Thyroid gland (tissue), 4 donors: ENCODE data around the gene ALDH9A1. TPM values are rescaled to one million over a fixed set of nuclear protein-coding genes. Genes with fewer than 3 reads are reported as not detected.
"Not testable (repeated sequence)": the region's sequence is repeated elsewhere in the genome, so short reads cannot be mapped to it uniquely, and the experiment has no call there.

Experiments
- DNase-seq, 2 donors: peaks; one replicate each; pipeline ENCODE4 v3.0.0-alpha.2; 2019
- H3K27ac ChIP-seq, 3 donors: fragments of 200-600 bp; sonication (generic); 1 replicate in 2 of 3; 2 replicates in 1 of 3; pipeline ENCODE4 v1.5.1; 2016 to 2019; ENCODE audit warnings: mild to moderate bottlenecking in 1 of 3, moderate library complexity in 1 of 3
- H3K27me3 ChIP-seq: fragments of 200-600 bp; sonication (generic); one replicate; pipeline ENCODE4 v1.5.1; 2019
- H3K36me3 ChIP-seq, 2 donors: fragments of 200-600 bp; sonication (generic); one replicate each; pipeline ENCODE4 v1.5.1; 2016 to 2019
- H3K4me1 ChIP-seq, 2 donors: fragments of 200-600 bp; sonication (generic); one replicate each; pipeline ENCODE4 v1.5.1; 2017 to 2019
- H3K4me3 ChIP-seq, 3 donors: fragments of 200-600 bp; sonication (generic); replicated peaks in 1 of 3; 1 replicate in 2 of 3; 2 replicates in 1 of 3; pipeline ENCODE4 v1.5.1; 2016; ENCODE audit warnings: mild to moderate bottlenecking in 1 of 3
- H3K9me3 ChIP-seq: fragments of 200-600 bp; sonication (generic); one replicate; pipeline ENCODE4 v1.5.1; 2017
- POLR2A ChIP-seq, 2 donors: fragments of 450-650 bp; IDR thresholded peaks; one replicate each; pipeline ENCODE4 v1.6.1; 2017; ENCODE audit warnings: antibody characterized with exemption in 2 of 2, mild to moderate bottlenecking in 2 of 2, moderate library complexity in 1 of 2
- WGBS, 2 donors: methylation state at CpG; one replicate each; pipeline ENCODE4 v1.1.5; 2017; 5-methylcytosine and 5-hydroxymethylcytosine counted together
- intact Hi-C: fragments of 100-400 bp; cut with DNase I; formaldehyde crosslinking; loops from one replicate; pipeline ENCODE4 v1.15.1; 2023
- total RNA-seq, 4 donors: library from RNA; depleted of rRNA; stranded (reverse); fragments of >200 nt; gene quantifications; one replicate each; pipeline ENCODE4 v1.2.3, GENCODE V29; 2016
- TF ChIP-seq, protein P1 (sequence below), 6 experiments: fragments of 200-600 bp in 3 of 6; fragments of 450-650 bp in 3 of 6; sonication (generic) in 3 of 6; IDR thresholded peaks; one replicate each; pipeline ENCODE4 v1.5.1; 2016 to 2019; ENCODE audit warnings: antibody characterized with exemption in 6 of 6, mild to moderate bottlenecking in 2 of 6, inconsistent platforms in 1 of 6, moderate library complexity in 1 of 6

The ALDH9A1 gene
- total RNA-seq = 100 to 1,000 TPM in 3 of 4 donors, 10 to 100 TPM in 1; 99.7 to 348 (median 192) TPM

- WGBS, 2 donors = 1% methylated on average over 23 to 29 of the region's 65 CpGs
- no peaks in the 10 kb centered on the region for H3K9me3 ChIP-seq
- peak in 1 of 2 donors; percentile 93 for TF ChIP-seq POLR2A (IDR thresholded peaks at IDR 0.05)
- TF ChIP-seq, protein P1, sequence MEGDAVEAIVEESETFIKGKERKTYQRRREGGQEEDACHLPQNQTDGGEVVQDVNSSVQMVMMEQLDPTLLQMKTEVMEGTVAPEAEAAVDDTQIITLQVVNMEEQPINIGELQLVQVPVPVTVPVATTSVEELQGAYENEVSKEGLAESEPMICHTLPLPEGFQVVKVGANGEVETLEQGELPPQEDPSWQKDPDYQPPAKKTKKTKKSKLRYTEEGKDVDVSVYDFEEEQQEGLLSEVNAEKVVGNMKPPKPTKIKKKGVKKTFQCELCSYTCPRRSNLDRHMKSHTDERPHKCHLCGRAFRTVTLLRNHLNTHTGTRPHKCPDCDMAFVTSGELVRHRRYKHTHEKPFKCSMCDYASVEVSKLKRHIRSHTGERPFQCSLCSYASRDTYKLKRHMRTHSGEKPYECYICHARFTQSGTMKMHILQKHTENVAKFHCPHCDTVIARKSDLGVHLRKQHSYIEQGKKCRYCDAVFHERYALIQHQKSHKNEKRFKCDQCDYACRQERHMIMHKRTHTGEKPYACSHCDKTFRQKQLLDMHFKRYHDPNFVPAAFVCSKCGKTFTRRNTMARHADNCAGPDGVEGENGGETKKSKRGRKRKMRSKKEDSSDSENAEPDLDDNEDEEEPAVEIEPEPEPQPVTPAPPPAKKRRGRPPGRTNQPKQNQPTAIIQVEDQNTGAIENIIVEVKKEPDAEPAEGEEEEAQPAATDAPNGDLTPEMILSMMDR (IDR thresholded peaks at IDR 0.05) = peak in 3 of 6 experiments; percentile 6 to 32 (median 32)
- H3K27ac ChIP-seq = peak within 1 kb of the TSS; percentile 97 to 99 (median 97)
- H3K4me1 ChIP-seq = peaks cover 9 to 28% of the 10 kb centered on the region in 2 donors
- H3K27me3 ChIP-seq = no peaks in the 10 kb centered on the region
- peak; percentile 84 to 90 for DNase-seq
- intact Hi-C loops = no loop called here
- H3K36me3 ChIP-seq = no peaks in the 10 kb centered on the region
- H3K4me3 ChIP-seq = peak within 1 kb of the TSS; percentile 89 to 99 (median 91)
Measured at GRCh38 chr1:165697881-165698760, at the start of gene ALDH9A1. Gene ALDH9A1, minus strand, starts transcription at chr1:165698562. Its CDS starts 4 bp downstream, at chr1:165698558.

GRCh38 chr1:165747632-165748447 lies 49.5 kb upstream of the ALDH9A1 start:
- WGBS, 2 donors = 96% methylated on average over 9 of the region's 9 CpGs
- no peak for DNase-seq
- TF ChIP-seq, protein P1 (IDR thresholded peaks at IDR 0.05) = no peak
- TF ChIP-seq POLR2A (IDR thresholded peaks at IDR 0.05) = no peak

GRCh38 chr1:165744913-165745312 lies 46.6 kb upstream of the ALDH9A1 start:
- H3K4me3 ChIP-seq, H3K27ac ChIP-seq, H3K27me3 ChIP-seq, DNase-seq, H3K4me1 ChIP-seq, intact Hi-C loops, H3K9me3 ChIP-seq: not testable (repeated sequence)
- WGBS, 2 donors = 96 to 97% methylated on average over 1 of the region's 1 CpG
- peaks cover 35 to 36% of the 10 kb centered on the region in 2 donors for H3K36me3 ChIP-seq

More at GRCh38 chr1:165747632-165748447, 49.5 kb upstream of the ALDH9A1 start:
- Histone ChIP-seq H3K27ac (no peak overlapping the region), H3K36me3 (peaks cover 13 to 18% of the 10 kb centered on the region in 2 donors), H3K27me3 (no peaks in the 10 kb centered on the region), H3K4me3 (no peak overlapping the region), H3K4me1 (no peaks in the 10 kb centered on the region), H3K9me3 (no peaks in the 10 kb centered on the region)
- intact Hi-C loops = no loop called here

DNA sequence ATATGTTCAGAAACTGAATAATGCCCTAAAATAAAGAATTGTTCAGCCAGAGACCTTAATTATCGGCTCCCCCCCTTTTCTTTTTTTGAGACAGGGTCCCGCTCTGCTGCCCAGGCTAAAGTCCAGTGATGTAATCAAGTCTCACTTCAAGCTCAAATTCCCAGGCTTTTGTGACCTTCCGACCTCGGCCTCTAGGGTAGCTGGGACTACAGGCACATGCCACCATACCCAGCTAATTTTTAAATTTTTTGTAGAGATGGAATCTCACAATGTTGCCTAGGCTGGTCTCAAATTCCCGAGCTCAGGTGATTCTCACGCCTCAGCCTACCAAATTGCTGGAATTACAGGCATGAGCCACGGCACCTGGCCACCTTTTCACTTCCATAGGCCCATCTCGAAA lies 43.8 kb upstream of the ALDH9A1 start:
- peaks cover 32 to 35% of the 10 kb centered on the region in 2 donors for H3K36me3 ChIP-seq
- no peaks in the 10 kb centered on the region for H3K27me3 ChIP-seq
- 93 to 96% methylated on average over 8 of the region's 8 CpGs for WGBS, 2 donors
- DNase-seq = no peak
- H3K4me3 ChIP-seq = no peak overlapping the region
- no peak overlapping the region for H3K27ac ChIP-seq
- TF ChIP-seq, protein P1 (IDR thresholded peaks at IDR 0.05) = no peak
- TF ChIP-seq POLR2A (IDR thresholded peaks at IDR 0.05) = no peak
- no peaks in the 10 kb centered on the region for H3K9me3 ChIP-seq
- H3K4me1 ChIP-seq = no peaks in the 10 kb centered on the region
- intact Hi-C loops = no loop called here

DNA sequence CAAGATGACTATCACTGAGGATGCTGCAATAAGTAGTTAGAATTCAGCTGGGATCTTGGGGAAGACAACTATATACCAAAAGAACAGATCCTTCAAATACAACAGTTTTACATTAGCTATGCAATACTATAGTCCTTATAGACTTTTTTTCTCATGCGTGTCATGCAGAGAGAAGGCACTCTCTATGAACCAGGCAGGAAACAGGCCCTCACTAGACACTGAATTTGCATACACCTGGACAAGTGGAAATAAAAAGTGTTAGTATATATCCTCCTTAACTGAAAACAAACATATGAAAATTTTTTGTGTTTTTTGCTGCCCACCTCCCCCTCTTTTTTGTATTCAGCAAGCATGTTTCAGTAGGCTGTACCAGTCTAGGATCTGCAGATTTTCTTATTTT lies 40.4 kb upstream of the ALDH9A1 start:
- no peaks in the 10 kb centered on the region for H3K4me1 ChIP-seq
- no peak overlapping the region for H3K4me3 ChIP-seq
- H3K36me3 ChIP-seq = peaks cover 28 to 29% of the 10 kb centered on the region in 2 donors
- WGBS, 2 donors = 100% methylated on average over 1 of the region's 1 CpG
- DNase-seq = no peak
- no peaks in the 10 kb centered on the region for H3K27me3 ChIP-seq
- H3K9me3 ChIP-seq = no peaks in the 10 kb centered on the region
- intact Hi-C loops = no loop called here
- TF ChIP-seq, protein P1 (IDR thresholded peaks at IDR 0.05) = no peak
- no peak for TF ChIP-seq POLR2A (IDR thresholded peaks at IDR 0.05)
- no peak overlapping the region for H3K27ac ChIP-seq
